ENCODE data around the gene ENGASE.

Gene ENGASE

DNA sequence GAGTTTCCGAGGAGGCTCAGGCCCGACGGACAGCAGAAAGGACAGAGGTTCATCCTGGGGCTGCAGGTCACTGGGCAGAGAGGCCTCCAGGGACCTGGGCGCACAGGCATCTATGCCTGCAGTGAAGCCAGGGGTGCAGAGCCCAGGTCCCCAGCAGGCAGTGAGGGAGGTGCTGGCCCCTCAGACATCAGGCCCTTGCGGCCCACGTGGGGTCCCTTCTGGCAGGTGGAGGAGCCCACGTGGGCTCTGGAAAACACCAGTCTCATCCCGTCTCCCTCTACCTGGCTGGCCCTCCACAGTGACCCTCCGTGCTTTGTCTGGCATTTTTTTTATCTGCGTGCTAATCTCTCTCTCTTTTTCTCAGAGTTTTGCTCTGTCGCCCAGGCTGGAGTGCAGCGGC is 36.5 kb downstream of the ENGASE start:
- no peak for DNase-seq (ENCODE audit: low read depth in 2 of 3, low spot score in 1 of 3)

DNA sequence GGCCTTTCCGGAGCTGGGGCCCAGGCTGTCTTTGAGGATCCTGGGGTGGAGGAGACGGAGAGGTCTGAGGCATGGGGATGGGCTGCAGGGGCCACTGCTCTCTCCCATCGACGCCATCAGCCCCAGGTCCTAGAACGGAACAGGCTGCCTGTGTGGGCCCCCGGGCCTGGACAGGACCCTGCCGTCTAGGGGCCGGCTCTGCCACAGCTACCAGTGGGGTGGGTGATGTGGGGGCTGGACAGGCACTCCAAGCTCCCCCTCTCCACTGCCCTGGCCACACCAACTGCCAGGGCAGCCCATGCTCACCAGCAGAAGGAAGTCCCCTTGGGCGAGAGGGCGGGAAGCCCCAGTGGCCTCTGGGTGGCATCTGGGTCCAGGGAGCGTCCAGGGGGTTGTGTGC is 37.8 kb downstream of the ENGASE start:
- DNase-seq (ENCODE audit: low read depth in 2 of 3, low spot score in 1 of 3), result no peak

DNA sequence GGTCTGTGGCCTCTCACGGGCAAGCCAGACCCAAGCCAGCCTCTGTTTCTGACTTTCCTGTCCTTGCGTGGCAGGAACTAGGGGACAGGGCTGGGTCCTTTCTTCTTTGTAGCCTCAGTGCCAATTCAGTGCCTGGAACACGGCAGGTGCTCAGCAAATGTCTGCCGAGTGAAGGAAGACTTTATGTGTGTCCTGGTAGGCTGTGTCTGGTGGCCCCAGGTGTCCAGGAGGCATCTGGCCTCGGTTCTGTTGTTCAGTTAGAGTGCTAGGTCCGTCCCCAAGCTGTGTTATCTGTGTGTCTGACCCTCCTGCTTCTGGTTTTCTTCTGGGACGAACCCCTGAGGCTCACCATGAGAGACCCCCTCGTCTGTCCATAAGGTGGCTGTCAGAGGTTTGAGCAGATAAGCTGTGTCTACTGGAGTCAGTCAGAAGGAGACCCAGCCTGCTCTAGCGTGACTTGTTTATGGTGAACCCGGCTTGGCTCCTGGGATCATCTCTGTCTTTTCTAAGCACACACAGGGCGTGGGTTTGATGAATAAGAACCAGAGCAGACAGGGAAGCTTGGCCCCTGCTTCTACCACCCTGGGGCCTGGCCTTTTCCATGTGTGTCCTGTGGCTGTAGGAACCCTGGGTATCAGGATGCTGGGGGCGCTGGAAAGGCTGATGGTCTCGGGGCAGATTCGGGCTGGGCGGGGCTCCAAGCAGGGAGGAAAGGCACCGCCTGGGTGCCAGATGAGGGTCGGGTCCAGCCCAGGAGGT is 39.3 kb downstream of the ENGASE start:
- no peak for DNase-seq (ENCODE audit: low read depth in 2 of 3, low spot score in 1 of 3)

DNA sequence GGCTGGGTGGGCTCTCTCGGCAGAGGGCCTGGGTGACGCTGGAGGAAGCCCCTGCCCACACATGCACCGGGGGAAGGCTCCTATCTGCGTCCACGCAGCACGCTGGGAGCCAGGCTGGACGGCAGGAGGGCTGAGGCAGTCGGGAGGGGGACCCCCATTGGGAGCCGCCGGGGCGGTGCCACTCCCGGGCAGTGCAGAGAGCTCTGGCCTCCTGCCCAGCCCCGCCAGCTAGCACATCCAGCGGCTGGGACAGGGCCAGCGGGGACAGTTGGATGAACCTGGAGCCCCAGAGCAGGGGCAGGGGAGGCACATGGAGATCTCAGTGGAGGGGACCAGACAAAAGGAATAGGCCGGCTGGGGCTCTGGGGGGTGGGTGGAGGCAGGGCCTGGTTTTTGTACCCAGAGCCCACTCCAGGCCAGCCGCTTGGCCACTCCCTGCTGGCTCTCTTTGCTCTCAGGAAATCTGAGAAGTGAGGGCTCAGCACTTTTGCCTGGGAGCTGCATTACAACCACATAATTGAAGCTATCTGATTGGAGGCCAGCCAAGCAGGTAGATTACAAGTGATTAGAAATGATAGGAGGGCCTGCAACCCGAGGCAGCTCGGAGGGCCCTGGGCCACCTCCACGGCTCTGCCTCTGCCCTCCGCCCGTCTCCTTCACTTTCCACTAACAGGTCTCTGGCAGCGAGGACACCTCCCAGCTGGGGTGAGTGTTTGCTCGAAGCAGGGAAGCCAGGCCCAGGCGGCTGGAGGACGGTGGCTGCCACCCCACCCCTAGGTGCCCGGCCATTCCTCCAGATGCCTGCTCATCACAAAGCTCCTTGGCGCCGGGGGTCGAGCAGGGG is 40.1 kb downstream of the ENGASE start:
- DNase-seq (ENCODE audit: low read depth in 2 of 3, low spot score in 1 of 3), result no peak

DNA sequence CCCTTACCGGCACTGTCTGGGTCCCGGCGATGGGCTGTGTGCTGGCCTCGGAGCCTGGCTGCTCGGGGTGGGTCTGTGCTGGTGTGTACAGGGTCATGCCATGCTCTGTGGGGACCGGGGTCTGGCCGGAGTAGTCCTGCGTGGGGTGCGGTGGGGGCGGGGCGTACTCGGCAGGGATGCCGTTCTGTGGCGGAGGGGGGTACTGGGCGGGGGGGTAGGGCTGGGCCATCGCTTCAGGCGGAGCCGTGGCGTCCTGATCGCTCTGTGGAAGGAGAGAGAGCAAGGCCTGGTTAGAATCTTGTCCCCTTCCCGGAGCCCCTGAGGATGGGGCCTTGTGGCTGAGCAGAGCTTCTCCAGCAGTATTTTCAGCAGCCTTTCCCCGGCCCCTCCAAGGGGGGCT is 40.9 kb downstream of the ENGASE start:
- no peak for DNase-seq (ENCODE audit: low read depth in 2 of 3, low spot score in 1 of 3)

DNA sequence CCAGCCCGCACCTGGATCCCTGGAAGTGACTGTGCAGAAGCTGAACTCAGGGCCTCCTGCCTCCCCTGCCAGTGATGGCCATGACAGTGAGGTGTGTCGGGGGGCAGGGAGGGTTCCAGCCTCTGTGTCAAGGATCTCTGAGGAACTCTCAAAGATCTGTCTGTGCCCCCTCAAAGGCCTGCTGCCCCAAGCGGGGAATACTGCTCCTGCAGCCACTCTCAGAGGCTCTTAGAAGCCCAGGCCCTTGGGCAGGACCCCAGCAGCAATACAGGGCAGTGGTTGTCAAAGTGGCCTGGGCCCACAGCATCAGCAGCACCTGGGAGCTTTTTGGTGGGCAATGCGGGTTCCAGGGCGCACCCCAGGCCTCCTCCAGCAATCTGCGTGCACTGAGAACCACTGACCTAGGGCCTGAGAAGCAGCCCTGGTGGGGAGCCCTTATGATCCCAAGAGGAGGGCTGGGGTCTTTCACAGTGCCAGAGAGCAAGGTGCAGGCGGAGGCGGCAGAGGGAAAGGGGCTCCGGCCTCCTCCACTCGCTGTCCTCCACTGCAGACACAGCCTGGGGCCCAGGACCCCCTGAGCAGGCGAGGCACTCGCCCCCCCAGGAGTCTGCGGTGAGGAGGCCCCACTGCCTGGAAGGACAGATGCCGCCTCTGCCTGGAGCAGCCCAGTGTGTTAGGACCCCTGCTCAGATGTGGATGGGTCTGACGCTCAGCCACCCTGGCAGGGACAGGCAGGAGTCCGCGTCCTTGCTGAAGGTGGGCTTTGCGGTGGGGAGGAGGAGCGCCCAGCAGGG is 42.1 kb downstream of the ENGASE start:
- no peak for DNase-seq (ENCODE audit: low read depth in 2 of 3, low spot score in 1 of 3)

DNA sequence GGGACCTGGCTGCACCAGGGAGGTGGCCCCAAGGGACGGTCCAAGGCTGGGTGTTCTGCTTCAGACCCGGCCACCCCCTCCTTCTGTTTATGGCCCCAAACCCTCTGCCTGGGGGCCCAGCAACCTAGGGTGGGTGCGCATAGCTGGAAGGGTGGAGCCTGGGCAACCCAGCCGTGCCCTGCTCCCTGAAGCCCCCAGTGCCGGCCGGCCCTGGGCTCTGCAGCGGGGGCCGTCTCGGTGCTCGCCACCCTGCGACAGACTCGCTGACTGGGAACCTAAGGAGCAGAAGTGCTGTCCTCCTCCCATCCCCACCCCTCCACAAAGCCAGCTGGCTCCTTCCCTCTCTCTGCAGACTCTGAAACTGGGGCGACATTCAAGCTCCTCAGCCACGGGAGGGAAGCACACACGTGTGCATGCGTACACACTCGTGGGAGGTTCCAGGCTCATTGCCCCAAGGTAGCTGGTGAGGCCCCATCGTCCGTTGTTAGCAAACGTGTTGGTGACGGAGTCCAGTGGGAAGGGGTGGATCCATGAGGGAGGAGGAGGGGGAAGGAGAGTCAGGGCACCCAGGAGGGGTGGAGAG is 43.4 kb downstream of the ENGASE start:
- DNase-seq (ENCODE audit: low read depth in 2 of 3, low spot score in 1 of 3), result no peak

DNA sequence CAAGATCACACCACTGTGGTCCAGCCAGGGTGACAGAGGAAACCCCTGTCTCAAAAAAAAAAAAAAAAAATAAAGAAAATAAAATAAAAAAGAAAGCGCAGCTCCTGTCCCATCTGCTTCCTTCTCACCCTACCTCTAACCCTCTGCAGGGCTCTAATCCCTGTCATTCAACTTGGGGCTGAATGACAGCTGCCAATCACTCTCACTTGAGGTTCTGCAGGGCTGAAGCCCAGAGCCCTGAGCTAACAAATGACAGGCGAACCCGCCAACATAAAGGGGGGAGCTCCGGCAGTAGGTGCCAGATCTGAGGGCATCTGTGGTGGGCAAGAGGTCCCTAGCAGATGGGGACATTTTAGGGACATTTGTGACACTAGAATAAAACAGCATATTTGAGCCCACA is 44.3 kb downstream of the ENGASE start:
- DNase-seq (ENCODE audit: low read depth in 2 of 3, low spot score in 1 of 3), result no peak

DNA sequence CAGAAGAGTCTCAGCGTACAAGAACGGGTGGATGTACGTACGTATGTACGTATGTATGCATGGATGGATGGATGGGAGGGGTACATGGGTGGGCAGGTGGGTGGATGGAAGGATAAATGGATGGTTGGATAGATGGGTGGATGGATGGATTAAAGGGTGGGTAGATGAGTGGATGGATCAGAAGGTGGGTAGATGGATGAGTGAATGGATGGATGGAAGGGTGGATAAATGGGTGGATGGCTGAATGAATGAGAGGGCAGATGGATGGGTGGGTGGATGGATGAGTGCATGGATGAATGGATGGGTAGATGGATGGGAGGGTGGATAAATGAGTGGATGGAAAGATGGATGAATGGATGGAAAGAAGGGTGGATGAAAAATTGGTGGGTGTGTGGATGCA is 45.6 kb downstream of the ENGASE start:
- DNase-seq (ENCODE audit: low read depth in 2 of 3, low spot score in 1 of 3), result no peak

DNA sequence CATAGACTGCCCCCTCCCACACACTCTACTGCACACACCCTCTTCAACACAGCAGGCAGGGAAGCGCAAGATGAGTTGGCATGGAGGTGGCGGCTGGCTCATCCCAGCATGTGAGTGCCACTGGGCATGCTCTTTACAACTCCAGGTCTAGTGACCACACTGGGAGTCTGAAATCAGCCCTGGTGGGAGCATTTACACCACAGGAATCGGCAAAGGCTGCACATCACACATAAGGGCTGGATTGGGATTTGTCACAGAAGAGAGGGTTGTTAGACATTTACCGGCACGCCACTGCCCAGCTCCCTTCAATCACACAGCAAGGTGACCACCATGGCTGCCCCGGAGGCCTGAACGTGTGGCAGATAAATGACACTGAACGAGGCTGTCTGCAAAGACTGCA is 49.4 kb downstream of the ENGASE start:
- no peak for DNase-seq (ENCODE audit: low read depth in 2 of 3, low spot score in 1 of 3)

DNA sequence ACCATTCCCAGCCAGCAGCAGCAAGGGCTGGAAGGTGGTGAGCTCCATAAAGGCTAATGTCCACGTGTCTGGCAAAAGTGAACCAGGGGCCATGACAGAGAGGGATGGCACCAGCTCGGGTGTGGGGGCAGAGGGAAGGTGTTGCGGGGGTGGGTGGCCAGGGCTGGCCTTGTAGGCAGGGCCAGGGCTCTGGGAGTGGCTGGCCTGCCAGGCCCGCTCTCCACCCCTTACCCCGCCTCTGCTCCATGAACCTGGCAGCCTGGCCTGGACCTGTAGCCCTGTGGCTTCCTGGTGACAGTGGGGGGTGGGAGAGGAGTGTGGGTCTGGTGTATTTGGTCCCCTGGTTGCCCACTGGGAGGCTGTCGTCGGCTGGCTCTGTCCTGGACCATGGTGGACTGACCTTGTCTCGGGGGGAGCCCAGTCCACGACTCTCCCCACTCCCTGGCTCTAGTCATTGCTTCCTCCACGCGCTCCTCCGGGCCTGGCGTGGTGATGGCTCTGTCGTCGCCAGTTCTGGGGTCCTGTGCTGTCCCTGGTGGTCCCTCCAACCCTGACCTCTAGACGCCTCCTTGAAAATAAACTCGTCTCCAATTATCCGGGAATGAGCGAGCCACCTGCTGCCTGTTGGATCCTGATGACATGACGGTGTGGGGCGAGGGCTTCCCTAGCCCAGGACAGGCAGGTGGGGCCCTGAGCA is 50.0 kb downstream of the ENGASE start:
- DNase-seq (ENCODE audit: low read depth in 2 of 3, low spot score in 1 of 3), result no peak

DNA sequence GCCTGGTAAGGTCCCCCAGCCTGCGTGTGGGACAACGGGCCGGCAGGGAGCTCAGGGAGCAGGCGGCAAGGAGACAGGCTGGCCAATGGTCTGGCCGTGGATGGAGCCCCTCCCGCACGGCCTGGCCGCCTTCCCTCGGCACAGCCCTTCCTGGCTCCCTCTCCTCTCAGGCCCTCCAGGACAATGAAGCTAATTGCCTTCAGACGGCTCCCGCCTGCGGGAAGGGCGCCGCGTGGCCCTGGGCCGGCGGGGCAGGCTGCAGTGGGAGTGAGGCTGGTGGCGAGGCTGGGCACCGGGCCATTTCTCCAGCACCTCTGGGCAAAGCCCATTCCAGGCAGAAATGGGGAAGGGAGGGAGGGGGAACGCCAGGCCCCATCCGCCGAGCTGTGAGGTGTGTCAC is 50.9 kb downstream of the ENGASE start:
- DNase-seq (ENCODE audit: low read depth in 2 of 3, low spot score in 1 of 3), result no peak

DNA sequence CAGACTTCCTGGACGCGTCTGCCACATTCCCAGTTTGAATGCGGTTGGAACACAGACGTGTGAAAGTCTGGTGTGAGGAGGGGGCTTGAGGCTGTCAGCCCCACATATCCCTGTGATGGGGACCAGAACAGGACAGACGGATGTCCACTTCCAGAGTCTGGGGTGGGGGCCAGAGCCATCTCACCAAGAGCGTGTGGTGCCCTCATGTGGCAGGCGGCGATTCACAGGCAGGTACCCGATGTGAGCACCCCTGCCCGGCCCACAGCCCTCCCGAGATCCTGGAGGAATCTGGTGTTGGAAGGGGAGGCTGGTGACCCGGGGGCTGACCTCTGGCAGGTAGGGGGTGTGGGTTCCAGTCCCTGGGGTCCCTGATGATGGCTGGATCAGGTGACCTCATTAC is 51.5 kb downstream of the ENGASE start:
- no peak for DNase-seq (ENCODE audit: low read depth in 2 of 3, low spot score in 1 of 3)

DNA sequence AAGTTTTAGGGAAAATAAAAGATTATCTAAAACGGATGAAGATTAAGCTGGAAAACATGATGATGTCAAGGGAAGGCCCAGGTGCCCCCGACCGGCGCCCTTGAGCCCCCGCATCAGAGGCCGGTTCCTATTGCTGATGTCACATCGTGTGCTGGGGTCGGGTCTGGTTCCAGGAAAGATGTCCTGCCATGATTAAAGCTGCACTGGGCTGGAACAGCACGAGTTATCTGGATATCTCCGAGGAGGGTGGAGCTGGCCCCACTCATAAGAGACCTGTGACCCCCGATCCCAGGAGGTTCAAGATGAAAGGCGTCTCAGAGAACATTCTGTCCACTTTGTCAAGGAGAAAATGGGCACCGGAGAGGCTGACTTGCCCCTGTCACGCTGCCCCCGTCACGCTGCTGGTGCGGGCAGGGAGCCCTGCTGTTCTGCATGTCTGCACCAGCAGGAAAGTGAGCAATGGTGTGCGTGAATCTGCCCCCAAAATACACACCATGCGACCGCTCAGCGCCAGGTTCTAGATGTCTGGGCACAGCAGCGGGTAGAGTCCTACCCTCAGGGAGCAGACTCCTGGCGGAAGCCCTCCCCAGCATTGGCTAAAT is 53.0 kb downstream of the ENGASE start:
- no peak for DNase-seq (ENCODE audit: low read depth in 2 of 3, low spot score in 1 of 3)

DNA sequence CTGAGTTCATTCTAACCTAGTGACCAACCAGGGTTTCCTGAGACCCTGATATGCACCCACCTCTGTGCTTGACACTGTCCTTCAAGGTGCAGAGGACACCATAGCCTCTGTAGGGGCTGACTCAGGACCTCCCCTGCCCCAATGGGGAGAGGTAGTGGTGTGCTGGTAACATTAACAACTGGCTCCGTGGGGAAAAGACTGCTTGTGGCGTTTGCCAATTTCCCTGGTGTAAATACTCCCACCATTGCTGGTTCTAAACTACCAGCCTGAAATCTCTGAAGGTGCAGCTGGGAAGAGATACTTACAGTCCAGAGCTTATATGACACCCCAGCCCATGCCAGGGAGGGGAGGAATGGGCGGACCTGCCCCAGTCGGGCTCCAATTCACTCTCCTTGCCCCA is 54.9 kb downstream of the ENGASE start:
- DNase-seq (ENCODE audit: low read depth in 2 of 3, low spot score in 1 of 3), result no peak

DNA sequence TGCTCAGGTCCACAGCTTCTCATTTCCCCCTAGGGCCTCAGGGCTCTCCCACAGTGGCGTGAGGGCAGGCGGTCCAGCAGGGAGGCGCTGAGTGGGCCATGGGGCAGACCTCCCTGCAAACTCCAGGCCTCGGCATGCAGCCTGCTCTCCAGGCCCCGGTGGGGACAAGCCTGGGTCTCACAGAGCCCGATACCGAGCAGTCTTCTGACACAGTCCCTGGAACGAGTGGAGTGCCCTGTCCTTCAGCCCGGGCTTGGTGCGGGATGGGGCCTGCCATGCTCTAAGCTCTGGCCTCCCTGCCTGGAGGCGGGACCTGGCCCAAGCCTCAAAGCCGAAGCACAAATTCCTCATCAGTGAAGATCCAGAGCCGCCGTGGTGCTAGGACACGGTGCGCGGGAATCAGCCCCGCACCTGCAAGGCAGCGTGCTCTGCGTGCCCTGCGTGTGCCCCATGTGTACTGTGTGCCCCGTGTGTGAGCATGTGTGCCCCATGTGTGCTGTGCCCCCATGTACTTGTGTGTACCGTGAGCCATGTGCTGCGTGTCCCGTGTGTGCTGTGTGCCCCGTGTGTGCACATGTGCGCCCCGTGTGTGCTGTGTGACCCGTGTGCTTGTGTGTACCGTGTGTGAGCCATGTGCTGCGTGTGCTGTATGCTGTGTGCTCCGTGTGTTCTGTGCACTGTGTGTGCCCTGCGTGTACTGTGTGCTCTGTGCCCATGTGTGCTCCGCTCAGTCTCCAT is 56.1 kb downstream of the ENGASE start:
- no peak for DNase-seq (ENCODE audit: low read depth in 2 of 3, low spot score in 1 of 3)

DNA sequence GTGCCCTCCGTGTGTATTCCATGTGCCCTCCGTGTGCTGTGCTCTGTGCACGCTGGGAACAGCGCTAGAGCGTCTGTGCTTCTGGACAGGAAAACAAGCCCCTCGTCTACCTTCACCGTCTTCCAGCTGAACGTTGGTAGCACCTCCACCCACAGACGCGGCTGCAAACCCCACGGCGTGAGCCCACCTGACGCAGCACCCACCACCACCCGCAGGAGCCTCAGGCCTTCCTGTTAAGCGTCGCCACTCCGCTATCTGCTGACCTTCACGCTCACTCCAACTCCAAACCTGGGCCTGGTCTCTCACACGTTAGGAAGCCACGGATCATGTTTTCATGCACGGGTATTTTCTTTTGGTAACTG is 56.6 kb downstream of the ENGASE start:
- DNase-seq (ENCODE audit: low read depth in 2 of 3, low spot score in 1 of 3), result no peak

DNA sequence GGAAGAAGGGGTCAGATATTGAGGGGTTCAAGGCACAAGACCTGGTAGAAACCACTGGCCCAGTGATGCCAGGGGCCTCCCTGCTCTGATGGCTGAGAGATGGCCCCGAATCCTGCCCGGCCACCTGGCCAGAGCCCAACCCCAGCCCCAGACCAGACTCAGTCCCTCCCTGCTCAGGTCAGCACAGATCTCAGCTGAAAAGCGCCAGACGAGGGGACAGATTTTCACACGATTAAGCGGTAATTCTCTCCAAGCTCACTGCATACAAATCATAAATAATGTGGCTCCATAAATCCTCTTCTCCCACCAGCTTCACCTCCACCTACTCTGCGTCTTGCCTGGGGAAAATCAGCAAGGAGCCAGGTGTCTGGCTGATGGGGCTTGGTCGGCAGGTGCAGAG is 57.1 kb downstream of the ENGASE start:
- no peak for DNase-seq (ENCODE audit: low read depth in 2 of 3, low spot score in 1 of 3)

DNA sequence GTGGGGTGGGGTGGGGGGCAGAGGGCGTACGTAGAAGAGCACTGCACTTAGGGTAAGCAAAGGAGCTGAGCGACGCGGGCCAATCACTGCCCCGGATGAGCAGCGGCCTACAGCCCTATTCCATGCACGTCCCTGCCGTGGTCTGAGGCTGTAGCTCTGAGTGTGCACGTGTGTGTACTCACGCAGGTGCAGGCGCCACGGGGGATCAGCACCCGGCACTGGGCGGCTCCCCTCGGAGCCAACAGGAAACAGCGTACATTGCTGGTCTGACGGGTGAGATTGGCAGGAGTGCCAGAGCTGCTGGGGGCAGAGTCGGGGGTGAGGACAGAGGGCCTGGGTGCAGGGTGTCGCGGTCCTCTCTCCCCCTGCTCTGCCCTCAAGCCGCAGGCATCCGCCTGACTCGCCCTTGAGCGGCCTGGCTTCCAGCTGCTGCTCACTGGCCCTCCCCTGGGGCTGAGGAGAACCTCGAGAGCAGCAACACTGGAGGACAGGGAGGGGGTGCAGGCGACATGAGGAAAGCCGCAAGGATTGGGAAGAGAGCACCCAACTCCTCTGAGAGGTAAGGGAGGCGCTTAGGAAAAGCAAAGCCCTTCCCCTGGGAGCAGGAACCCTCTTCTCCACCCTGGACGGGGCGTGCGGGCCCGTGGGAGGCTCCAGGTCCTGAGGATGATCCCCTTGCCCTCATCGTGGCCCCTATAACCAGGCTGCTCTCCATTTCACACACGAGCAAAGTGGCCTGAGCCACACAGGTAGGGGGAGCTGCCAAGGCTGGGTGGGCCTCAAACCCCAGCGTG is 57.8 kb downstream of the ENGASE start:
- no peak for DNase-seq (ENCODE audit: low read depth in 2 of 3, low spot score in 1 of 3)
